HG02763 (cell line): ENCODE measurements around the gene PDE6D.

Experiments
- ATAC-seq: cut with Tn5 transposase; IDR thresholded peaks from one replicate; pipeline ENCODE4 v1.9.1; 2021; ENCODE audit warnings: mild to moderate bottlenecking, moderate library complexity; ENCODE audit not compliant: unreplicated experiment

The PDE6D gene

DNA sequence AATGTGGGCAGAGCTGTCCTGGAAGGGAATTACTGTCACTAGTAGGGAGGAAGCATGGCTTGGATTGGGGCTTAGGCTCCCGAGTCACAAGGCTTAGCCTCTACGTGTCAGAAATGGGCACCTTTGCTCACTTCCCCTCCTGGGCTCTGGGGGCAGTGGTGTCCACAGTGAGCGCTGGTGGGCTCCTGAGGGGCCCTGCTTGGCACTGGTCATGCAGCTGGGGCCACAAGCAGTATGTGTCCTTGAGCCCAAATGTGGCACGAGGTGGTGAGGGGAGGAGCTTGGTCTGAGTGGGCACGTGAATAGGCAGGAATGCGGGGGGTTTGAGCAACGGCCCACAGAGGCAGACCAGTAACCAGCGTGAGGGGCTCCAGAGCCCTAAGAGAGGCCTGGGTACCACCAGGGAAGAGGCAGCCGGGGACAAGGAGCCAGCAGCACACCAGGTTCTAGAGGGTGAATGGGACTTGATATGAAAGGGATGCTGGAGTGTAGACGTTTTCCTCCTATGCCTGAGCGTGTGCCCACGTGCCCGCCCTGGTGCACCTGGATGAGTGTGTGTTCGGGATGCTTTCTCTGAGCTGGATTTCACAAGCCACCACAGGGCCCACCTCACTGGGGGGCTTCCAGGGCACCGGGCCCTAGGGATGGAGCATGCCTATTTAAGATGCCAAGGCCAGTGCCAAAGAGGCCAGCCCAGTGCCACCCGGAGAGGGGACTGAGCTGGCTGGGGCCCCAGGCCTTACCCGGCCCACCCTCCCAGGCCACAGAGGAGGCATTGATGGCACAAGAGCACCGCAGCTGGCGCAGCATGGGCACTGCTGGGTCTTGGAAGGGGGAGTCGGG lies 95.5 kb downstream of the PDE6D start:
- no peak for ATAC-seq

DNA sequence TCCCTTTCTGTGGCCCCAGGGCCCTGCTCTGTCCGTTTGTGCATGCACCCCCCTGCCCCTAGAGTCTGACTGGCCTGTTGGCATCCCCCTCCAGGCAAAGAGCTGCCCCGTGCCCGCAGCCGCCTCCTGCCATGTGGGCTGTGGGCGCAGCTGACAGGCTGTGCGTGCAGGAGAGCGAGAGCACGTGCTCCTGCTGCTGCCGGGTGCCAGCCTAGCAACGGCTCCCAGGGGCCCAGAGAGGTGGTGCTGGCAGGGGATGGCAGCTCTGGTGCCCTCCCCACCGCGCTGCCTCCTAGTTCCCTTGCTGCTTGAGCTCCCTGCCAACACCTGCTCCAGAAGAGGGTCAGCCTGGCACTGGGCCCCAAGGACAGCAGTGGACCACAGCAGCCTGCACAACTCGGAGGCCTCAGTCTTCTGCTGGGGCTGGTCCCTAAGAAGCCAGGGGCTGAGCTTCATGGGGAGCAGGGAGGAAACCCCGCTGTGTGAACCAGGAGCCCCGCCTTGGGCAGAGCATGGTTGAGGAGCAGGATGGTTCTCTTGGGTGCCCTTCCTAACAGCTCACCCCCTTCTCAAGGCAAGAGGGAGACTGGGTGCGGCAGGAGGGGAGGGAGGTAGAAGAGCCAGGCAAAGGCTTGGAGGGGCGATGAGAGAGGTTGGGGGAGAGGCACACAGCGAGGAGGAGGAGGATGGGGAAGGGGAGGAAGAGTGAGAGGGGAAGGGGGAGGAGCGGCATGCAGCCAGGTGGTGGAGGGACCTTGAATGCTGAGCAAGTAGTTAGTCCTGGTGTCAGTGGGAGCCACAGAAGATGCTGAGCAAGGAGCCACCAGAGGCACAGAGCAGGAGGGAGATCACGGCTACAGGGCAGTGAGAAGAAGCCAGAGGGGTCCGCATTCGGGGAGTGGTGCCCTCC lies 96.5 kb downstream of the PDE6D start:
- ATAC-seq, result no peak

DNA sequence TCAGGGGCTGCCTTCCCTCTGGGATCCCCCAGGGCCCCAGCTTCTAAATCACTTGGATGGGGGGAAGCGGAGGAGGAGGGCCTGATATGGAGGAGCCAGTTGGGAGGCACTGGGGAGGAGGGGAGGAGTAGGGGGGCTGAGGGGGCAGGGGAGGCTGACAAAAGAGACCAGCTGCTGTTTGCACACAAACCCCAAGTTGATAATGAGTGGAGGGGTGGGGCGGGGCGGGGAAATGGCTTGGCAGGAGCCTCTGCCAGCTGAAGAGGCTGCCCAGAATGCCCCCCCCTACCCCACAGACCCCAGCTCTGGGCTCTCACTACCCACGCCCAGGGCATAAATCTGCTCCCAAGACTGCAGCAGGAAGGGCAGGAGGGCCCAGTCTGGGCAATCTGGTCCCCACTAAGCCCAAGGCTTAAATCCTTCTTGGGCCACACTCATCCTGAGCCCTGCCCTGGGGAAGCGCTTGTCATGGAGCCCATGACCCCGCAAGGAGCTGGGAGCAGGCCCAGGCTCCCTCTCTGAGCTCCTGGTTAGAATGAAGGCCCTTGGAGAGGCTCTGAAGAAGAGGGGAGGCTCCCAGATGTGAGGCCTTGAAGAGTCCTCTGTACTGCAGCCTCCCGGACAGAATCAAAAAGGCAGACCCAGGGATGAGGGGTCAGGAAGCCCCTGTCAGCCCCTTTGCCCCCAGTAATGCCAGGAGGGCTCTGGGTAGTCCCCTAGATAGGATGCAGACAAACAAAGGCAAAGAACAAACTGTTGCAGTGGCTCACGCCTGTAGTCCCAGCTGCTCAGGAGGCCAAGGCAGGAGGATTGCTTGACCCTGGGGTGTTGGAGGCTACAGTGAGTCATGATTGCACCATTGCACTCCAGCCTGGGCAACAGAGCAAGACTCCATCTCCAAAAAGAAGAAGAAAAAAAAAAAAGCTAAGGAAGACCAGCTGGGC lies 97.5 kb downstream of the PDE6D start:
- no peak for ATAC-seq

DNA sequence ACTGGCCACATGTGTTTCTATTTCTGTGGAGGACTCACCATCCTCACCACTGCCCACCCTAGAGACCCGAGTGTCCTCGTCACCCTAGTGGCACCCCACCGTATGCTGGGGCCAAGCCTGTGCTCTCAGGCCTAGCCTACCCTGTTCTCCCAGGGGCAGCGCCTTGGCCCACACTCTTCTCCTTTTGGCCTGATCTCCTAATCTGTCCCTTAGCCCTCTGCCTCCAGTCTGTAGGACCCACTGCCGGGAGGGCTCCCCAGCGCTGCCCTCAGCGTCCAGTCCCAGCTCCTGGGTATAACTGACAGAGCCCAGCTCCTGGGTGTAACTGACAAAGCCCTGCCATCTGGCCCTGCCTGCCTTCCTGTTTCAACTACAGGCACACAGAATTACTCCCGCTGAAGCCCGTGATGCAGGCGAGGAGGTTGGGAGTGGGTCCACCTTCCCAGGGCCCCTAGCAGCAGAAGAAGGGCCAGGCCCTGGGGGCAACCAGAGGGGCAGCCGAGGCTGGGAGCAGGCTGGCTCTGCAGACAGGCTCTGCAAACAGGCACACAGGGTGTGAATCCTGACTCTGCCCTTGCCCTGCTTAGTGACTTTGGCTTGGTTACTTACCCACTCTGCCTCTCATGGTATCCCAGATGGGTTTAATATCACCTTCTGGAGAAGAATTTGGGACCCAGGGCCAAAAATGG lies 98.3 kb downstream of the PDE6D start:
- no peak for ATAC-seq
